T-helper 22 cell (primary cell): ENCODE measurements around the gene ADAM19.
"Not testable (repeated sequence)": the region's sequence is repeated elsewhere in the genome, so short reads cannot be mapped to it uniquely, and the experiment has no call there.

Experiments
- DNase-seq: peaks from one replicate; pipeline ENCODE4 v3.0.0-alpha.2; 2020; ENCODE audit warnings: low read depth

ADAM19 gene

GRCh38 chr5:157460921-157461792 lies 114.4 kb downstream of the ADAM19 start:
- no peak for DNase-seq

- DNase-seq, result no peak
These were observed 115.6 kb downstream of the ADAM19 start, which contains the start of gene NIPAL4 for GRCh38 chr5:157459715-157460599. Gene NIPAL4 (plus strand): TSS chr5:157460213. CDS start chr5:157460321, 108 bp downstream.

- DNase-seq, result no peak
These were observed 116.7 kb downstream of the ADAM19 start for GRCh38 chr5:157458835-157459234.

GRCh38 chr5:157457391-157457790 lies 118.2 kb downstream of the ADAM19 start:
- no peak for DNase-seq

- DNase-seq, result no peak
These were observed 119.3 kb downstream of the ADAM19 start for GRCh38 chr5:157456301-157456700.

- no peak for DNase-seq
These were observed 120.5 kb downstream of the ADAM19 start for GRCh38 chr5:157455057-157455456.

- no peak for DNase-seq
These were observed 121.3 kb downstream of the ADAM19 start for GRCh38 chr5:157454273-157454672.

- no peak for DNase-seq
These were observed 123.8 kb downstream of the ADAM19 start for GRCh38 chr5:157451806-157452205.

GRCh38 chr5:157450024-157450423 lies 125.6 kb downstream of the ADAM19 start:
- DNase-seq, result no peak

GRCh38 chr5:157449011-157449723 lies 126.4 kb downstream of the ADAM19 start:
- no peak for DNase-seq

- DNase-seq, result no peak
These were observed 128.4 kb downstream of the ADAM19 start for GRCh38 chr5:157447201-157447637.

GRCh38 chr5:157446412-157446935 lies 129.1 kb downstream of the ADAM19 start:
- DNase-seq, result no peak

- DNase-seq, result no peak
These were observed 129.7 kb downstream of the ADAM19 start for GRCh38 chr5:157445745-157446411.

- DNase-seq, result no peak
These were observed 131.4 kb downstream of the ADAM19 start for GRCh38 chr5:157444224-157444623.

GRCh38 chr5:157443041-157443549 lies 132.5 kb downstream of the ADAM19 start:
- no peak for DNase-seq

GRCh38 chr5:157434096-157434495 lies 141.5 kb downstream of the ADAM19 start:
- no peak for DNase-seq

- no peak for DNase-seq
These were observed 143.9 kb downstream of the ADAM19 start for GRCh38 chr5:157431544-157432200.

GRCh38 chr5:157429920-157430319 lies 145.7 kb downstream of the ADAM19 start:
- DNase-seq, result not testable (repeated sequence)
